BE2C (cell line): ENCODE results near the gene PSMD7.

Source experiments
- DNase-seq: peaks from one replicate; pipeline ENCODE4 v3.0.0-alpha.2; 2020
- H3K27me3 ChIP-seq: fragments of 250-450 bp; sonication (Bioruptor Pico); 2 replicates; pipeline ENCODE4 v1.5.1; 2020; ENCODE audit warnings: mild to moderate bottlenecking
- H3K36me3 ChIP-seq: fragments of 250-450 bp; sonication (Bioruptor Pico); 2 replicates; pipeline ENCODE4 v1.5.1; 2020; ENCODE audit warnings: mild to moderate bottlenecking
- H3K4me1 ChIP-seq: fragments of 250-450 bp; sonication (Bioruptor Pico); 2 replicates; pipeline ENCODE4 v1.5.1; 2020
- H3K4me3 ChIP-seq: 2 replicates; pipeline ENCODE4 v1.5.1; 2011; ENCODE audit warnings: low read depth, low read length
- H3K9me3 ChIP-seq: fragments of 250-450 bp; sonication (Bioruptor Pico); 2 replicates; pipeline ENCODE4 v1.5.1; 2020
- CTCF ChIP-seq: IDR thresholded peaks from 2 replicates; pipeline ENCODE4 v1.5.1; 2012; ENCODE audit warnings: mild to moderate bottlenecking, low read depth, low read length

PSMD7 gene

GRCh38 chr16:74298104-74298503 lies 1.5 kb downstream of the PSMD7 start:
- Histone ChIP-seq H3K27me3 (no peaks in the 10 kb centered on the region), H3K9me3 (no peaks in the 10 kb centered on the region), H3K4me1 (no peaks in the 10 kb centered on the region), H3K36me3 (peaks cover 54% of the 10 kb centered on the region), H3K4me3 (peak overlapping the region; percentile 89)
- no peak for DNase-seq
- TF ChIP-seq CTCF, result no peak

GRCh38 chr16:74302341-74302740 lies 5.7 kb downstream of the PSMD7 start:
- Histone ChIP-seq H3K4me3 (no peak overlapping the region), H3K9me3 (no peaks in the 10 kb centered on the region), H3K4me1 (no peaks in the 10 kb centered on the region), H3K27me3 (no peaks in the 10 kb centered on the region), H3K36me3 (peaks cover 87% of the 10 kb centered on the region)
- no peak for DNase-seq
- TF ChIP-seq CTCF, result no peak

DNA sequence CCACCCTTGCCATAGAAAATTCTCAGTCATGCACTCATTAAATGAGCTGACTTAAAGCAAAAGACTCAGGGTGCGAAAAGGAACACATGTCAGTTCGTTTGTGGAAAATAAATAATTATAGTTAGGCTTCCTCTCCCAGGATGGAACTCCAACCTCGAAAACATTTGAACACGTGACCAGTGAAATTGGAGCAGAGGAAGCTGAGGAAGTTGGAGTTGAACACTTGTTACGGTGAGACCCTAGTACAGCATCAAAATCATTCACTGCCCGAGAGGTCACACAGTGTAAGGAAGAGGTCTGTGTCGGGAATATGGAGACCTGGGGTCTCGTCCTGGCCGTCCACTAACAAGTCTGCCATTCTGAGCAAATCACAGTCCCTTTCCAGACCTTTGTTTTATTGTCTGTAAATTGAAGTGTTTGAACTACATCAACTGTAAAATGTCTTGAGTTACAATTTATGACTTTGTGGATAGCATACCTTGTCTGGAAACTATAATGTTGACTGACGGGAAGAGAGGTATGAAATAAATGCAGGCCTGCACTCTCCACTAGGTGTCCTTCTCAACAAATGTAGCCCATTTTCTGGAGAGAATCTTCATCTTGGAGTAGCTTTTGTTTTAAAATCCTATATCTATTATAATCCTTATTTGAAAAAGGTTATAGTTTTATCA lies 7.7 kb downstream of the PSMD7 start:
- DNase-seq, result no peak
- TF ChIP-seq CTCF, result peak; percentile 61
- Histone ChIP-seq H3K4me1 (no peaks in the 10 kb centered on the region), H3K9me3 (no peaks in the 10 kb centered on the region), H3K27me3 (no peaks in the 10 kb centered on the region), H3K36me3 (peaks cover 78% of the 10 kb centered on the region), H3K4me3 (no peak overlapping the region)

- H3K36me3 ChIP-seq, result peaks cover 73% of the 10 kb centered on the region
- no peak overlapping the region for H3K4me3 ChIP-seq
- TF ChIP-seq CTCF, result no peak
- H3K27me3 ChIP-seq, result no peaks in the 10 kb centered on the region
- no peaks in the 10 kb centered on the region for H3K4me1 ChIP-seq
- no peak for DNase-seq
- no peaks in the 10 kb centered on the region for H3K9me3 ChIP-seq
These were observed 8.2 kb downstream of the PSMD7 start for GRCh38 chr16:74304835-74305176.

- TF ChIP-seq CTCF, result no peak
- H3K27me3 ChIP-seq, result no peaks in the 10 kb centered on the region
- no peaks in the 10 kb centered on the region for H3K9me3 ChIP-seq
- peaks cover 68% of the 10 kb centered on the region for H3K36me3 ChIP-seq
- no peaks in the 10 kb centered on the region for H3K4me1 ChIP-seq
- no peak overlapping the region for H3K4me3 ChIP-seq
- no peak for DNase-seq
These were observed 8.7 kb downstream of the PSMD7 start for GRCh38 chr16:74305281-74305680.

DNA sequence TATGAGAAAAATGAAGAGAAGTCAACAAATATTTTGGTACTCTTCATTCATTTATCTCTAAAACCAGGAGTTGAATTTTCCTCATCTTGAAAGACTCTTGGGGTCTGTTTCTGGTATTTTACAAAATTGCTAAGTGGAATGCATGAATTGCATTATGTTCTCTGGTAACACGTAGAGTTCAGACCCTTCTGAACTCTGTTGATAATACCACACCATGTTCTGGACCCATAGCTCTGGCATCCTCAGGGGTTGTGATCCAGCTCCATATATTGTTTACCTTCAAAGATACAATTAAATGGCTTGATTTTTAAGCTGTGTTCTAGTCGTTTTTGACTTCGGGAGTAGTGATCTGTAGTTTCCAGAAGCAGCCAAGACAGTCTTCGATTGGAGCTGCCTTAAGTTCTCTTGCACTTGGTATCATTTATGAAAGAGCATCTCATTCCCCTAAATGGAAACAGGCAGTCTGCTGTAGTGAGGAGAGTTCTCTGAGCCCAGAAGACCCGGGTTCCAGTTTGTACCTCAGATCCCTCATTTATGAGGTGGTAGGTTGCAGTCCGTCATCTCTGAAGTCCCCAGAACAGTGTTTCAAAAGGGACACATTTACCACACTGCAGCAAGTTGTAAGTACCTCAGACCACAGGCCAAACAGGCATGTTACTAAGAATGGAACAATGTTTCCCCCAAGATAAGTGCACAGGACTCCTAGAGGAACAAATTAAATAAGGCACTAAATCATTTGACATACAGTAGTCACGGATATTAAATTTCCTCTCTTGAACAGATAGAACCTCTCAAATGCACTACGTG lies 9.6 kb downstream of the PSMD7 start:
- no peak for TF ChIP-seq CTCF
- DNase-seq, result no peak
- Histone ChIP-seq H3K4me1 (no peaks in the 10 kb centered on the region), H3K9me3 (no peaks in the 10 kb centered on the region), H3K36me3 (peaks cover 59% of the 10 kb centered on the region), H3K27me3 (no peaks in the 10 kb centered on the region), H3K4me3 (no peak overlapping the region)
